SJCRH30 (cell line): ENCODE measurements around the gene ESD. TPM values are rescaled to one million over a fixed set of nuclear protein-coding genes. Genes with fewer than 3 reads are reported as not detected.

ENCODE experiments used
- DNase-seq, 2 experiments: peaks; one replicate each; pipeline ENCODE4 v3.0.0-alpha.2; 2015 to 2020
- H3K27ac ChIP-seq: fragments of 250-450 bp; sonication (Bioruptor Pico); 2 replicates; pipeline ENCODE4 v1.5.1; 2020; ENCODE audit warnings: mild to moderate bottlenecking, moderate library complexity
- H3K27me3 ChIP-seq: fragments of 250-450 bp; sonication (Bioruptor Pico); 2 replicates; pipeline ENCODE4 v1.5.1; 2020; ENCODE audit warnings: mild to moderate bottlenecking, moderate library complexity
- H3K36me3 ChIP-seq: fragments of 250-450 bp; sonication (Bioruptor Pico); 2 replicates; pipeline ENCODE4 v1.5.1; 2020; ENCODE audit warnings: mild to moderate bottlenecking, moderate library complexity
- H3K4me1 ChIP-seq: fragments of 250-450 bp; sonication (Bioruptor Pico); 2 replicates; pipeline ENCODE4 v1.5.1; 2020; ENCODE audit warnings: mild to moderate bottlenecking, moderate library complexity
- H3K4me3 ChIP-seq: fragments of 250-450 bp; sonication (Bioruptor Pico); 2 replicates; pipeline ENCODE4 v1.5.1; 2020; ENCODE audit warnings: mild to moderate bottlenecking, moderate library complexity
- H3K9me3 ChIP-seq: fragments of 250-450 bp; sonication (Bioruptor Pico); replicated peaks from 2 replicates; pipeline ENCODE4 v1.5.1; 2020; ENCODE audit warnings: mild to moderate bottlenecking, moderate library complexity
- total RNA-seq: library from RNA; depleted of rRNA; stranded (reverse); fragments of >200 nt; shearing (Covaris generic); gene quantifications from 2 replicates; pipeline ENCODE4 v1.2.3, GENCODE V29; 2014; rRNA removed

Gene ESD
- total RNA-seq = 138 and 148 TPM in 2 replicates

GRCh38 chr13:46796515-46797474 is at the start of gene ESD:
Gene ESD, minus strand, starts transcription at chr13:46797161. Its CDS starts 5,748 bp downstream, at chr13:46791413.
- H3K36me3 ChIP-seq = peaks cover 5% of the 10 kb centered on the region
- no peaks in the 10 kb centered on the region for H3K27me3 ChIP-seq
- H3K4me3 ChIP-seq = peak within 1 kb of the TSS; percentile 89
- peak; percentile 96 to 97 for DNase-seq
- H3K4me1 ChIP-seq = peaks cover 7% of the 10 kb centered on the region
- peak within 1 kb of the TSS; percentile 84 for H3K27ac ChIP-seq
- H3K9me3 ChIP-seq = no peaks in the 10 kb centered on the region

- DNase-seq = no peak
- H3K4me1 ChIP-seq = no peaks in the 10 kb centered on the region
- no peaks in the 10 kb centered on the region for H3K36me3 ChIP-seq
- 0 out of 2 replicates have a peak, but pooled peaks cover 1% of the 10 kb centered on the region for H3K27me3 ChIP-seq
- no peak overlapping the region for H3K27ac ChIP-seq
- H3K4me3 ChIP-seq = no peak overlapping the region
- H3K9me3 ChIP-seq = no peaks in the 10 kb centered on the region
Measured at GRCh38 chr13:46846726-46847125, 49.8 kb upstream of the ESD start.

- Histone ChIP-seq H3K4me1 (no peaks in the 10 kb centered on the region), H3K36me3 (no peaks in the 10 kb centered on the region), H3K9me3 (no peaks in the 10 kb centered on the region), H3K27me3 (0 out of 2 replicates have a peak, but pooled peaks cover 3% of the 10 kb centered on the region), H3K4me3 (no peak overlapping the region), H3K27ac (no peak overlapping the region)
- DNase-seq = no peak
Measured at GRCh38 chr13:46845146-46845545, 48.2 kb upstream of the ESD start.

- no peak overlapping the region for H3K4me3 ChIP-seq
- H3K27me3 ChIP-seq = 0 out of 2 replicates have a peak, but pooled peaks cover 3% of the 10 kb centered on the region
- H3K9me3 ChIP-seq = no peaks in the 10 kb centered on the region
- no peak for DNase-seq
- no peaks in the 10 kb centered on the region for H3K36me3 ChIP-seq
- no peak overlapping the region for H3K27ac ChIP-seq
- H3K4me1 ChIP-seq = no peaks in the 10 kb centered on the region
Measured at GRCh38 chr13:46844431-46844830, 47.5 kb upstream of the ESD start.

- no peak for DNase-seq
- no peaks in the 10 kb centered on the region for H3K9me3 ChIP-seq
- H3K27ac ChIP-seq = no peak overlapping the region
- 0 out of 2 replicates have a peak, but pooled peaks cover 3% of the 10 kb centered on the region for H3K27me3 ChIP-seq
- no peaks in the 10 kb centered on the region for H3K4me1 ChIP-seq
- no peak overlapping the region for H3K4me3 ChIP-seq
- H3K36me3 ChIP-seq = no peaks in the 10 kb centered on the region
Measured at GRCh38 chr13:46839399-46839798, 42.4 kb upstream of the ESD start.

GRCh38 chr13:46834657-46835056 is 37.7 kb upstream of the ESD start:
- H3K4me3 ChIP-seq = no peak overlapping the region
- no peak for DNase-seq
- H3K9me3 ChIP-seq = no peaks in the 10 kb centered on the region

GRCh38 chr13:46831588-46832194 is 34.7 kb upstream of the ESD start:
- no peak overlapping the region for H3K4me3 ChIP-seq
- H3K27me3 ChIP-seq = peaks cover 6% of the 10 kb centered on the region; the same call in 1 of the 2 replicates
- H3K9me3 ChIP-seq = no peaks in the 10 kb centered on the region
- no peaks in the 10 kb centered on the region for H3K36me3 ChIP-seq
- no peaks in the 10 kb centered on the region for H3K4me1 ChIP-seq
- no peak overlapping the region for H3K27ac ChIP-seq
- peak in 1 of 2 experiments; percentile 62 for DNase-seq

More at GRCh38 chr13:46834657-46835056, 37.7 kb upstream of the ESD start:
- Histone ChIP-seq H3K27ac (no peak overlapping the region), H3K27me3 (no peaks in the 10 kb centered on the region), H3K36me3 (no peaks in the 10 kb centered on the region), H3K4me1 (no peaks in the 10 kb centered on the region)

GRCh38 chr13:46830405-46831005 is 33.5 kb upstream of the ESD start:
- Histone ChIP-seq H3K36me3 (no peaks in the 10 kb centered on the region), H3K27ac (no peak overlapping the region), H3K9me3 (no peaks in the 10 kb centered on the region), H3K4me1 (no peaks in the 10 kb centered on the region), H3K4me3 (no peak overlapping the region), H3K27me3 (peaks cover 6% of the 10 kb centered on the region; the same call in 1 of the 2 replicates)
- no peak for DNase-seq

GRCh38 chr13:46822551-46822950 is 25.6 kb upstream of the ESD start:
- no peak overlapping the region for H3K27ac ChIP-seq
- H3K9me3 ChIP-seq = no peaks in the 10 kb centered on the region
- DNase-seq = no peak
- H3K27me3 ChIP-seq = peaks cover 6% of the 10 kb centered on the region; the same call in 1 of the 2 replicates
- no peaks in the 10 kb centered on the region for H3K4me1 ChIP-seq
- H3K4me3 ChIP-seq = no peak overlapping the region
- H3K36me3 ChIP-seq = no peaks in the 10 kb centered on the region

GRCh38 chr13:46817838-46818476 is 21.0 kb upstream of the ESD start:
- no peak overlapping the region for H3K27ac ChIP-seq
- peaks cover 3% of the 10 kb centered on the region; the same call in 1 of the 2 replicates for H3K27me3 ChIP-seq
- no peaks in the 10 kb centered on the region for H3K36me3 ChIP-seq
- no peak overlapping the region for H3K4me3 ChIP-seq
- H3K4me1 ChIP-seq = no peaks in the 10 kb centered on the region
- DNase-seq = no peak
- no peaks in the 10 kb centered on the region; the same call in 1 of the 2 replicates for H3K9me3 ChIP-seq

GRCh38 chr13:46817095-46817494 is 20.1 kb upstream of the ESD start:
- Histone ChIP-seq H3K36me3 (no peaks in the 10 kb centered on the region), H3K4me3 (no peak overlapping the region), H3K9me3 (peaks cover 4% of the 10 kb centered on the region; the same call in 1 of the 2 replicates), H3K27ac (no peak overlapping the region), H3K4me1 (no peaks in the 10 kb centered on the region), H3K27me3 (peaks cover 3% of the 10 kb centered on the region; the same call in 1 of the 2 replicates)
- no peak for DNase-seq

GRCh38 chr13:46816371-46816770 is 19.4 kb upstream of the ESD start:
- H3K36me3 ChIP-seq = no peaks in the 10 kb centered on the region
- H3K4me1 ChIP-seq = no peaks in the 10 kb centered on the region
- no peak for DNase-seq

GRCh38 chr13:46812301-46812797 is 15.4 kb upstream of the ESD start:
- DNase-seq = no peak
- peaks cover 3% of the 10 kb centered on the region; the same call in 1 of the 2 replicates for H3K27me3 ChIP-seq

More at GRCh38 chr13:46816371-46816770, 19.4 kb upstream of the ESD start:
- Histone ChIP-seq H3K9me3 (peaks cover 5% of the 10 kb centered on the region; the same call in 1 of the 2 replicates), H3K27ac (no peak overlapping the region), H3K27me3 (peaks cover 3% of the 10 kb centered on the region; the same call in 1 of the 2 replicates), H3K4me3 (no peak overlapping the region)

GRCh38 chr13:46810440-46810839 is 13.5 kb upstream of the ESD start:
- no peak overlapping the region for H3K4me3 ChIP-seq
- DNase-seq = no peak
- H3K9me3 ChIP-seq = peaks cover 5% of the 10 kb centered on the region; the same call in 1 of the 2 replicates

More at GRCh38 chr13:46812301-46812797, 15.4 kb upstream of the ESD start:
- no peak overlapping the region for H3K4me3 ChIP-seq
- H3K36me3 ChIP-seq = no peaks in the 10 kb centered on the region
- peaks cover 5% of the 10 kb centered on the region; the same call in 1 of the 2 replicates for H3K9me3 ChIP-seq
- no peak overlapping the region for H3K27ac ChIP-seq
- no peaks in the 10 kb centered on the region for H3K4me1 ChIP-seq

More at GRCh38 chr13:46810440-46810839, 13.5 kb upstream of the ESD start:
- peaks cover 3% of the 10 kb centered on the region for H3K27me3 ChIP-seq
- no peaks in the 10 kb centered on the region for H3K4me1 ChIP-seq
- no peaks in the 10 kb centered on the region for H3K36me3 ChIP-seq
- H3K27ac ChIP-seq = no peak overlapping the region
